Measurements from ENCODE around the gene SMAD2.

The SMAD2 gene

GRCh38 chr18:47870605-47871004 lies 59.9 kb downstream of the SMAD2 start:
- ATAC-seq = no peak
- TF ChIP-seq ARNTL (CRISPR knock-in tag; IDR thresholded peaks at IDR 0.05; ENCODE audit: borderline replicate concordance, low read depth) (no peak), ZNF8 (CRISPR knock-in tag; IDR thresholded peaks at IDR 0.05) (no peak), ZC3H10 (CRISPR knock-in tag; IDR thresholded peaks at IDR 0.05) (no peak), RARB (CRISPR knock-in tag; IDR thresholded peaks at IDR 0.05) (no peak), PATZ1 (CRISPR knock-in tag; IDR thresholded peaks at IDR 0.05; ENCODE audit: borderline replicate concordance) (no peak), ZFP3 (CRISPR knock-in tag; IDR thresholded peaks at IDR 0.05) (no peak), ESRRG (CRISPR knock-in tag; IDR thresholded peaks at IDR 0.05) (no peak), PPARA (CRISPR knock-in tag; IDR thresholded peaks at IDR 0.05; ENCODE audit: borderline replicate concordance) (no peak), CSRNP3 (CRISPR knock-in tag; IDR thresholded peaks at IDR 0.05) (no peak), CREB5 (CRISPR knock-in tag; IDR thresholded peaks at IDR 0.05; ENCODE audit: low read depth) (no peak), ISL1 (CRISPR knock-in tag; IDR thresholded peaks at IDR 0.05) (no peak)

GRCh38 chr18:47868744-47869143 lies 61.7 kb downstream of the SMAD2 start:
- ATAC-seq = no peak
- TF ChIP-seq GLIS3 (CRISPR knock-in tag; IDR thresholded peaks at IDR 0.05) (no peak), ZNF70 (CRISPR knock-in tag; IDR thresholded peaks at IDR 0.05) (no peak), PPARA (CRISPR knock-in tag; IDR thresholded peaks at IDR 0.05; ENCODE audit: borderline replicate concordance) (no peak), PATZ1 (CRISPR knock-in tag; IDR thresholded peaks at IDR 0.05; ENCODE audit: borderline replicate concordance) (no peak), ZC3H10 (CRISPR knock-in tag; IDR thresholded peaks at IDR 0.05) (no peak), CREB5 (CRISPR knock-in tag; IDR thresholded peaks at IDR 0.05; ENCODE audit: low read depth) (no peak), ISL1 (CRISPR knock-in tag; IDR thresholded peaks at IDR 0.05) (no peak), TCF4 (CRISPR knock-in tag; IDR thresholded peaks at IDR 0.05; ENCODE audit: borderline replicate concordance) (no peak), ZNF565 (CRISPR knock-in tag; conservative IDR thresholded peaks at IDR 0.05; ENCODE audit: low read depth) (no peak), TOX (CRISPR knock-in tag; IDR thresholded peaks at IDR 0.05; ENCODE audit: borderline replicate concordance) (no peak), ZFP30 (CRISPR knock-in tag; IDR thresholded peaks at IDR 0.05) (no peak), SNAI2 (CRISPR knock-in tag; IDR thresholded peaks at IDR 0.05) (no peak), TSHZ2 (CRISPR knock-in tag; IDR thresholded peaks at IDR 0.05) (no peak), ZNF8 (CRISPR knock-in tag; IDR thresholded peaks at IDR 0.05) (no peak), POU6F1 (CRISPR knock-in tag; IDR thresholded peaks at IDR 0.05; ENCODE audit: borderline replicate concordance, low read depth) (no peak), ARNTL (CRISPR knock-in tag; IDR thresholded peaks at IDR 0.05; ENCODE audit: borderline replicate concordance, low read depth) (no peak)

Data from SK-N-SH treated with all-trans-retinoic acid at 6 μM for 48 hours (cell line).